OCI-LY7 (cell line): ENCODE data around the gene NBEA.

Source experiments
- CTCF ChIP-seq: fragments of 200-600 bp; sonication (generic); conservative IDR thresholded peaks from 2 replicates; pipeline ENCODE4 v1.5.1; 2014; ENCODE audit warnings: mild to moderate bottlenecking, antibody characterized with exemption, low read length, moderate library complexity, mixed read lengths
- EZH2phosphoT487 ChIP-seq: fragments of 200-600 bp; sonication (generic); IDR thresholded peaks from 2 replicates; pipeline ENCODE4 v1.6.1; 2018; ENCODE audit warnings: low read depth, borderline replicate concordance, mild to moderate bottlenecking, mixed run types, antibody characterized with exemption, low read length, moderate library complexity, mixed read lengths

- TF ChIP-seq CTCF, result no peak
- no peak for TF ChIP-seq EZH2phosphoT487
These were observed 437.6 kb downstream of the NBEA start for GRCh38 chr13:35379663-35380062.
